Pancreas (tissue), 10 donors: Measurements from ENCODE around the gene MAML3. TPM values are rescaled to one million over a fixed set of nuclear protein-coding genes. Genes with fewer than 3 reads are reported as not detected.
A peak's percentile ranks its signal among the peaks of the same experiment; 100 is the strongest.

Experiments
- ATAC-seq, 4 donors: fragments of 200-7000 bp; cut with Tn5 transposase; one replicate each; pipeline versions ENCODE4 v1.8.0 to v1.9.1; 2020; ENCODE audit warnings: mild to moderate bottlenecking in 4 of 4, moderate library complexity in 4 of 4
- DNase-seq, 6 donors: peaks; one replicate each; pipeline ENCODE4 v3.0.0-alpha.2; 2020
- FAIRE-seq: peaks from 2 replicates; lab custom pipeline; 2012; peaks lifted over from hg19 to GRCh38; lab: Jason Lieb, UNC
- H3K27ac ChIP-seq, 4 donors: fragments of 200-600 bp; sonication (generic); 1 replicate in 3 of 4; 2 replicates in 1 of 4; pipeline versions ENCODE4 v1.5.0 to v1.8.0; 2020
- H3K27me3 ChIP-seq, 4 donors: fragments of 200-600 bp; one replicate each; pipeline ENCODE4 v1.8.0; 2021
- H3K36me3 ChIP-seq, 3 donors: fragments of 200-600 bp; sonication (generic) in 1 of 3; one replicate each; pipeline versions ENCODE4 v1.5.0 to v1.8.0; 2020 to 2021
- H3K4me1 ChIP-seq, 3 donors: fragments of 200-600 bp; one replicate each; pipeline ENCODE4 v1.8.0; 2021
- H3K4me3 ChIP-seq, 4 donors: fragments of 200-600 bp; sonication (generic) in 2 of 4; one replicate each; pipeline versions ENCODE4 v1.5.0 to v1.8.0; 2020 to 2021
- H3K9me3 ChIP-seq, 4 donors: fragments of 200-600 bp; one replicate each; pipeline ENCODE4 v1.8.0; 2021
- CTCF ChIP-seq, 4 donors: fragments of 200-600 bp; sonication (generic) in 3 of 4; IDR thresholded peaks; one replicate each; pipeline versions ENCODE4 v1.5.0 to v1.8.0; 2021; ENCODE audit warnings: antibody characterized with exemption in 4 of 4
- WGBS, 2 donors: extraction: QIAGEN DNeasy Blood & Tissue Kit; methylation state at CpG; one replicate each; pipeline ENCODE4 v1.1.7; 2013; 5-methylcytosine and 5-hydroxymethylcytosine counted together
- intact Hi-C, 3 donors: fragments of 100-400 bp; cut with DNase I; formaldehyde crosslinking; loops; one replicate each; pipeline versions ENCODE4 v1.11.1 to v1.14.2; 2022
- polyA plus RNA-seq, 2 donors: library from polyadenylated mRNA; stranded (reverse); fragments of 200-250 nt; gene quantifications; one replicate each; pipeline ENCODE4 v1.2.3, GENCODE V29; 2013
- total RNA-seq, 6 donors: library from RNA; stranded (reverse); fragmentation: NEBNext Ultra II Directional in 4 of 6; extraction: Animal tissue kit (Norgen Biotek cat#: 25700) in 4 of 6; gene quantifications; one replicate each; pipeline versions ENCODE4 v1.2.1 to v1.2.4, GENCODE V29; 2021 to 2023
- donor health status: healthy with polysubstance abuse.
- donor health status: DM: no; HTN: no; CAD: no; lungs with moderate emphysema.
- donor health status: DM: no; HTN: no; CAD: no.
- donor health status: control.
- donor health status: control.
- donor health status: Bipolar disorder and iron deficiency.
- donor health status: DM: yes; HTN: yes; CAD: no.
- donor health status: DM: no; HTN: no; CAD: no.
- donor health status: DM: no; HTN: no; CAD: no.
- donor health status: DM: yes; HTN: yes; CAD: no.

The MAML3 gene
- total and polyA plus RNA-seq, 8 donors: 3.8 to 8.9 (median 5.9) TPM

- intact Hi-C loops: no loop called here
- H3K4me3 ChIP-seq: no peak overlapping the region
- no peaks in the 10 kb centered on the region for H3K27me3 ChIP-seq
- no peak for FAIRE-seq
- H3K9me3 ChIP-seq: no peaks in the 10 kb centered on the region
- WGBS, 2 donors: 76 to 82% methylated on average over 3 of the region's 3 CpGs
- TF ChIP-seq CTCF (IDR thresholded peaks at IDR 0.05): no peak
- no peak for ATAC-seq
- DNase-seq: no peak
- no peak overlapping the region for H3K27ac ChIP-seq
- H3K4me1 ChIP-seq: peaks cover 0 to 16% (median 14%) of the 10 kb centered on the region in 3 donors
- H3K36me3 ChIP-seq: no peaks in the 10 kb centered on the region
Observed at GRCh38 chr4:139958739-139959098, 195.3 kb downstream of the MAML3 start.

GRCh38 chr4:139957986-139958738 lies 195.8 kb downstream of the MAML3 start:
- WGBS, 2 donors: 80 to 86% methylated on average over 4 of the region's 4 CpGs
- Histone ChIP-seq H3K27ac (no peak overlapping the region), H3K4me1 (peaks cover 0 to 16% (median 14%) of the 10 kb centered on the region in 3 donors), H3K27me3 (no peaks in the 10 kb centered on the region), H3K4me3 (no peak overlapping the region), H3K36me3 (no peaks in the 10 kb centered on the region), H3K9me3 (no peaks in the 10 kb centered on the region)
- TF ChIP-seq CTCF (IDR thresholded peaks at IDR 0.05): no peak
- ATAC-seq (no peak), DNase-seq (no peak), FAIRE-seq (no peak)
- intact Hi-C loops: no loop called here

- FAIRE-seq: no peak
- peaks cover 0 to 8% (median 6%) of the 10 kb centered on the region in 3 donors for H3K4me1 ChIP-seq
- DNase-seq: no peak
- no peak for TF ChIP-seq CTCF (IDR thresholded peaks at IDR 0.05)
- WGBS, 2 donors: 97 to 98% methylated on average over 2 of the region's 2 CpGs
- H3K27ac ChIP-seq: no peak overlapping the region
- H3K4me3 ChIP-seq: no peak overlapping the region
- H3K9me3 ChIP-seq: no peaks in the 10 kb centered on the region
- no peak for ATAC-seq
- H3K27me3 ChIP-seq: no peaks in the 10 kb centered on the region
- intact Hi-C loops: no loop called here
- no peaks in the 10 kb centered on the region for H3K36me3 ChIP-seq
Observed at GRCh38 chr4:139957065-139957464, 196.9 kb downstream of the MAML3 start.

GRCh38 chr4:139956507-139957017 lies 197.4 kb downstream of the MAML3 start:
- FAIRE-seq: no peak
- intact Hi-C loops: no loop called here
- Histone ChIP-seq H3K4me1 (peaks cover 0 to 3% (median under 1%) of the 10 kb centered on the region in 3 donors), H3K36me3 (no peaks in the 10 kb centered on the region), H3K27me3 (no peaks in the 10 kb centered on the region), H3K27ac (no peak overlapping the region), H3K9me3 (no peaks in the 10 kb centered on the region), H3K4me3 (no peak overlapping the region)
- WGBS, 2 donors: 62 to 63% methylated on average over 6 of the region's 6 CpGs
- DNase-seq: no peak
- ATAC-seq: peak in 3 of 4 donors; percentile 43 to 61 (median 55)
- TF ChIP-seq CTCF (IDR thresholded peaks at IDR 0.05): no peak

- no peaks in the 10 kb centered on the region for H3K27me3 ChIP-seq
- H3K36me3 ChIP-seq: no peaks in the 10 kb centered on the region
- FAIRE-seq: no peak
- no peak overlapping the region for H3K27ac ChIP-seq
- no peak for TF ChIP-seq CTCF (IDR thresholded peaks at IDR 0.05)
- no peak for DNase-seq
- H3K4me3 ChIP-seq: no peak overlapping the region
- WGBS, 2 donors: 74 to 86% methylated on average over 2 of the region's 2 CpGs
- intact Hi-C loops: no loop called here
- no peaks in the 10 kb centered on the region for H3K9me3 ChIP-seq
- no peaks in the 10 kb centered on the region for H3K4me1 ChIP-seq
- peak; percentile 55 to 73 (median 56) for ATAC-seq
Observed at GRCh38 chr4:139955600-139955999, 198.4 kb downstream of the MAML3 start.
